GM13976 (cell line): ENCODE results near the gene NKAPD1.

Experiments
- DNase-seq: peaks from one replicate; pipeline ENCODE4 v3.0.0; 2012; ENCODE audit warnings: low spot score
- CTCF ChIP-seq: IDR thresholded peaks from 2 replicates; pipeline ENCODE4 v1.5.1; 2012; ENCODE audit warnings: borderline replicate concordance, mild to moderate bottlenecking; ENCODE audit not compliant: insufficient read depth; ENCODE audit errors: extremely low read depth, missing control alignments, control extremely low read depth
- in situ Hi-C: fragments of 300-500 bp; cut with MboI; formaldehyde crosslinking; loops from one replicate; pipeline ENCODE4 v1.12.0; 2022; ENCODE audit warnings: low sequenced_read_pairs, mixed read lengths, inconsistent platforms; ENCODE audit not compliant: unreplicated experiment

The NKAPD1 gene

GRCh38 chr11:112057170-112057569 is 16.9 kb upstream of the NKAPD1 start:
- in situ Hi-C loops: no loop called here
- TF ChIP-seq CTCF: no peak
- DNase-seq: no peak

- no peak for DNase-seq
- TF ChIP-seq CTCF: no peak
- in situ Hi-C loops: no loop called here
Measured at GRCh38 chr11:112058103-112058502, 16.0 kb upstream of the NKAPD1 start.

- DNase-seq: no peak
- in situ Hi-C loops: no loop called here
- no peak for TF ChIP-seq CTCF
Measured at GRCh38 chr11:112062923-112063322, 11.2 kb upstream of the NKAPD1 start.

- in situ Hi-C loops: no loop called here
- no peak for DNase-seq
- TF ChIP-seq CTCF: no peak
Measured at GRCh38 chr11:112082729-112083128, 8.6 kb downstream of the NKAPD1 start.

GRCh38 chr11:112085822-112086421 is 11.8 kb downstream of the NKAPD1 start:
- DNase-seq: peak; percentile 47
- no peak for TF ChIP-seq CTCF
- in situ Hi-C loops: no loop called here

GRCh38 chr11:112086422-112087191 is 12.5 kb downstream of the NKAPD1 start, which contains the start of the genes SDHD and TIMM8B:
SDHD (plus strand) TSS chr11:112086873; CDS start chr11:112086908, 35 bp downstream.
TIMM8B (minus strand) TSS chr11:112086756; CDS start chr11:112086723, 33 bp downstream.
- DNase-seq: peak; percentile 95
- in situ Hi-C loops: no loop called here
- peak; percentile 30 for TF ChIP-seq CTCF
